ENCODE results near the gene SLC12A9.
"Not testable (repeated sequence)": the region's sequence is repeated elsewhere in the genome, so short reads cannot be mapped to it uniquely, and the experiment has no call there.

The SLC12A9 gene

DNA sequence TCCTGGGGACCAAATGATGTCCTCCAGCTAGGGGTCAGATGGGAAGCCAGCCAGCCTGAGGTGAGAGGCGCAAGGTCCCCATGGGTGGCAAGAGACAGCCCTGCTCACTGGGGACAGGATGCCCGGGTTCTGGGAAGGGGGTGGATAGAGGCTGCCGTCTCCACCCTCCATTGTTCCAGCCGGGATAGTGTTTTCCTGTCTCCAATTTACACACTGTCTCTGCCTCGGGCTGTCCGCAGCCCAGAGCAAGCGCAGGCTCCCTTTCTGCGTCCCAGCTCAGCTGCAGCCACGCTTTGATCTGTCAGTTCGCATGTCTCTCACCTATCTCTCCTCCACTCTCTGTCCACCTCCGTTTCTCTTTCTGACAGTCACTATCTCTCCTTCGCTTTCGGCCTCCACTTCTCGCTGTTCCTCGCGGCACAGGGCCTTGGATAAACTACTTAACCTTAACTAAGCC, 27.3 kb upstream of the SLC12A9 start:
- no peak for DNase-seq

GRCh38 chr7:100825751-100826513, 26.6 kb upstream of the SLC12A9 start:
- DNase-seq: no peak

GRCh38 chr7:100826514-100827329, 25.8 kb upstream of the SLC12A9 start:
- no peak for DNase-seq

GRCh38 chr7:100827330-100828226, 24.9 kb upstream of the SLC12A9 start, which contains the start of gene EPHB4:
TSS of gene EPHB4 (minus strand) at chr7:100827523. CDS start at chr7:100827030, 493 bp downstream.
- DNase-seq: peak in 9 of 56 donors; percentile 6 to 44 (median 18)

GRCh38 chr7:100829150-100829716, 23.3 kb upstream of the SLC12A9 start:
- DNase-seq: no peak

- no peak for DNase-seq
These were observed 22.1 kb upstream of the SLC12A9 start for GRCh38 chr7:100830396-100830795.

DNA sequence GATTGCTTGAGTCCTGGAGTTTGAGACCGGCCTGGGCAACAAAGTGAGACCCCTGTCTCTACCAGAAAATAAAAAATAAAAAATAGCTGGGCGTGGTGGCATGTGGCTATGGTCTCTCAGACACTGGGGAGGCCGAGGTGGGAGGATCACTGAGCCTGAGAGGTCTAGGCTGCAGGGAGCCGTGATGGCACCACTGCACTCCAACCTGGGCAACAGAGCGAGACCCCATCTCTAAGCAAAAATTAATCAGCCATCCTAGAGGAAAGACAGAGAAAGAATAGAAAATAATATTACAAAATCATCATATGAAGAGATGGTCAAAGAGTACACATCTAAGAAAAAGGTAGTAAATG, 20.3 kb upstream of the SLC12A9 start:
- DNase-seq: no peak

DNA sequence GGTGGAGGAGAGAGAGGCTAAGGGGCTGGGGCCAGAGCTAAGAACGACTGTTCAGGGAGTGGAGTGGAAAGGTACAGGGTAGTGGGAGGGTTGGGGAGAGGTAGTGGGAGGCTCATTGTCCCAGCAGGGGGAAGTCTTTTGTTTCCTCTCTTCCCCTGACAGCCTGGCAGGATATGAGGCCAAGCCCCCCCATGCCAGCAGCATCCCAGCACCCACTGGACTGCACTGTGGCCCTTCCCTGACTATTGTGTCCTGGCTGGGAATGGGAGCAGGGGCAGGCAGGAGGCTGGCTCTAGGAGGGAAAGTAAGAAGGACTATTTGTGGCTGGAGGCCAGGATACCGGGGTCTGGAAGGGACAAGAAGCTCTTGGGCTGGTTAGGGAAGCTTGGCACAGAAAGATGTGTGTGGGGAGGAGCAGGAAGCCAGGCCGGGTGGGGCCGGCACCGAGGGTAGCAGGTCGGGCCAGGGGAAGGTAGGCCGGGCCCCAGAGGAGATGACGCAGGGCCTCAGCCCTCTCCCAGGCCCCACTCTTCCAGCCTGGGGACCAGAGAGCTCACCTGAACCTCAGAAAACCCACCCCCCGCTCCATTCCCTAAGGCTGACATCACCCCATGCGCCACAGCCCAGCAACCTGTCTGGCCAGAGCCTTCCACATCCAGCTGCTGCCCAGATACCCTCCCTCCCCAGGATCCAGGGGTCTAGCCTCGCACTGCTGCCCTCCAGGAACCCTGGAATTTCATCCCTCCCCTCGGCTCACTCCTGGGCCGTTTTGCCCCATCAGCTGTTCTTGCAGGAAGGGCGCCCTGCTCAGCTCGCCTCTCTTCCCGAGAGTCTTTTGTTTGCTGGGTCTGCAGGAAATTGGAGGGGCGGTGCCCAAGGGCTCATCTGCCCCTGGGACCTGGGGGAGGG, 16.4 kb upstream of the SLC12A9 start:
- DNase-seq: no peak

DNA sequence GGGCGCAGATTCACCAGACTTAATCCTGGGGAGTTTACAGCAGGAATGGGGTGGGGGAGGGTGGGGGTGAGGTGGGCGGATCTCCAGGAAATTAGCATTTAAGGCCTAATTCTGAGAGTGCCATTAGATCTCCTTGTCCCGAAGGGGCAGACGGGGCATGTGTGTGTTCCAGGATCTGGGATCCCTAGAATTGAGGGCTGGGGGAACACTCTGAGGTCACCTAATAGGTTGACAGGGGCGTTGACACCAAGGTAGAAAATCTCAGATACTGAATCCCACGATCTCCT, 15.8 kb upstream of the SLC12A9 start:
- DNase-seq: no peak

- DNase-seq: peak; percentile 23 to 96 (median 86)
These were observed 15.2 kb upstream of the SLC12A9 start for GRCh38 chr7:100837099-100837836.

DNA sequence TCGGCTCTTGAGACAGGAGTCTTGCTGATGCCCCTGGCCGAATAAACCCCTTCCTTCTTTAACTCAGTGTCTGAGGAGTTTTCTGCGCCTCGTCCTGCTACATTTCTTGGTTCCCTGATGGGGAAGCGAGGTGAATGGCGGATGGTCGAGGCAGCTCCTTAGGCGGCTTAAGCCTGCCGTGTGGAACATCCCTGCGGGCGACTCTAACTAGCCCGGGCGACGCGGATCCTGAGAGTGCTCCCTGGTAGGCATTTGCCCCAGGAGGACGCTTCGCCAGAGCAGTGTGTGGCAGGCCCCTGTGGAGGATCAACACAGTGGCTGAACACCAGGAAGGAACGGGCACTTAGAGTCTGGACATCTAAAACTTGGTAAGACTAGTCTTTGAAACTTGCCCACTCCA, 13.2 kb upstream of the SLC12A9 start:
- DNase-seq: no peak

GRCh38 chr7:100840470-100841100, 11.9 kb upstream of the SLC12A9 start:
- no peak for DNase-seq

GRCh38 chr7:100847360-100847759, 5.2 kb upstream of the SLC12A9 start:
- DNase-seq: no peak

DNA sequence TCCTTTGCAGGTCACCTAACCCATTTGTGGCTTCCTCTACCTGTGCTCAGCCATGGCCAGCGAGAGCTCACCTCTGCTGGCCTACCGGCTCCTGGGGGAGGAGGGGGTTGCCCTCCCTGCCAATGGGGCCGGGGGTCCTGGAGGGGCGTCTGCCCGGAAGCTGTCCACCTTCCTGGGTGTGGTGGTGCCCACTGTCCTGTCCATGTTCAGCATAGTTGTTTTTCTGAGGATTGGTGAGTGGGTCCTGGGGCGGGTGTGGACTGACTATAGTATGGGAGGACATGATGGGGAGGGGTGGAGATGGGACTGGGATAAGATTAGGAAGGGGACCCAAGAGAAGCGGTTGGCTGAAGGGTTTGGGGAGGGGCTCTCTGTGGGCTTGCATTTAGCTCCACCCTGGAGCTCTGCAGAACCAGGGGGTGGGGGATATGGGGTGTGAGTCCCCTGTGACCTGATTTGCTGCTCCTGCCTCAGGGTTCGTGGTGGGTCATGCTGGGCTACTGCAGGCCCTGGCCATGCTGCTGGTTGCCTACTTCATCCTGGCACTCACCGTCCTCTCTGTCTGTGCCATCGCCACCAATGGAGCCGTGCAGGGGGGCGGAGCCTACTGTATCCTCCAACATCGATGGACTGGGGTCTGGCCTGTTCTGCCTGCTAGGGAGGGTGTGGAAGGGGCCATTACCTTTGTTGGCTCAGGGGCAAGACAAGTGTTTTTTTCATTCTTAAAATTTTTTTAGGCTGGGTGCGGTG, 1.8 kb downstream of the SLC12A9 start:
- DNase-seq: no peak

DNA sequence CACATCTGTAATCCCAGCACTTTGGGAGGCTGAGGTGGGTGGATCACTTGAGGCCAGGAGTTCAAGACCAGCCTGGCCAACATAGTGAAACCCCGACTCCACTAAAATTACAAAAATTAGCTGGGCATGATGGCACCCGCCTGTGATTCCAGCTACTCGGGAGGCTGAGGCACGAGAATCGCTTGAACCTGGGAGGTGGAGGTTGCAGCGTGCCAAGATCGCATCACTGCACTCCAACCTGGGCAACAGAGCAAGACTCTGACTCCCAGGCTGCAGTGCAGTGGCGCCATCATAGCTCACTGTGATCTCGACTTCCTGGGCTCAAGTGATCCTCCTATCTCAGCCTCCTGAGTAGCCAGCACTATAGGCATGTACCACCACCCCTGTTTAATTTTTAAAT, 2.4 kb downstream of the SLC12A9 start:
- DNase-seq: not testable (repeated sequence)

GRCh38 chr7:100855515-100855914, 3.0 kb downstream of the SLC12A9 start:
- DNase-seq: no peak

DNA sequence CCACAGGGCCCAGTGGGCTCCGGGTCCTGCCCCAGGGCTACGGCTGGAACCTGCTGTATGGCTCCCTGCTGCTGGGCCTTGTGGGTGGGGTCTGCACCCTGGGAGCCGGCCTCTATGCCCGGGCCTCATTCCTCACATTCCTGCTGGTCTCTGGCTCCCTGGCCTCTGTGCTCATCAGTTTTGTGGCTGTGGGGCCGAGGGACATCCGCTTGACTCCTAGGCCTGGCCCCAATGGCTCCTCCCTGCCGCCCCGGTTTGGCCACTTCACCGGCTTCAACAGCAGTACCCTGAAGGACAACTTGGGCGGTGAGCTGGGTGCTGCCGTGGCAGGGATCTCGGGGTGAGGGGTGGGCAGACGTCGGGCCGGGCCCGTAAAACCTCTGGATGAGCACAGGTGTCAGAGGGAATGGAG, 4.4 kb downstream of the SLC12A9 start:
- DNase-seq: no peak

- DNase-seq: no peak
These were observed 7.3 kb downstream of the SLC12A9 start for GRCh38 chr7:100859856-100860255.
